Osteoblast (primary cell): ENCODE results near the gene DAPK1. TPM values are rescaled to one million over a fixed set of nuclear protein-coding genes. Genes with fewer than 3 reads are reported as not detected.

Experiments
- DNase-seq: peaks from one replicate; pipeline ENCODE4 v3.0.0; 2011; ENCODE audit warnings: low spot score, mixed read lengths; ENCODE audit not compliant: insufficient read length; ENCODE audit errors: missing footprints
- H2AFZ ChIP-seq: 2 replicates; pipeline ENCODE4 v1.6.0; 2011; ENCODE audit warnings: mild to moderate bottlenecking, low read length
- H3K27ac ChIP-seq: 2 replicates; pipeline ENCODE4 v1.5.1; 2011; ENCODE audit warnings: mild to moderate bottlenecking, low read depth, low read length, moderate library complexity
- H3K27me3 ChIP-seq: 2 replicates; pipeline ENCODE4 v1.6.0; 2012; ENCODE audit warnings: mild to moderate bottlenecking, control low read depth, inconsistent platforms, low read length, moderate library complexity; ENCODE audit not compliant: insufficient read depth
- H3K36me3 ChIP-seq: 2 replicates; pipeline ENCODE4 v1.5.1; 2011; ENCODE audit warnings: mild to moderate bottlenecking, low read length, control low read depth, moderate library complexity; ENCODE audit not compliant: insufficient read depth
- H3K4me1 ChIP-seq: 2 replicates; pipeline ENCODE4 v1.5.1; 2011; ENCODE audit warnings: mild to moderate bottlenecking, low read length, control low read depth, moderate library complexity; ENCODE audit not compliant: insufficient read depth
- H3K4me2 ChIP-seq: 2 replicates; pipeline ENCODE4 v1.6.0; 2011; ENCODE audit warnings: mild to moderate bottlenecking, low read length; ENCODE audit not compliant: insufficient read depth
- H3K4me3 ChIP-seq: fragments of 200-600 bp; sonication (generic); 3 replicates; pipeline ENCODE4 v1.5.1; 2012; ENCODE audit warnings: mild to moderate bottlenecking, low read length, inconsistent platforms; ENCODE audit not compliant: insufficient read depth
- H3K79me2 ChIP-seq: 2 replicates; pipeline ENCODE4 v1.6.0; 2012; ENCODE audit warnings: mild to moderate bottlenecking, low read length, control low read depth, inconsistent platforms; ENCODE audit not compliant: insufficient read depth
- H3K9me3 ChIP-seq: 2 replicates; pipeline ENCODE4 v1.5.1; 2011; ENCODE audit warnings: low read depth, low read length, control low read depth
- H4K20me1 ChIP-seq: 2 replicates; pipeline ENCODE4 v1.6.0; 2012; ENCODE audit warnings: mild to moderate bottlenecking, low read length, control low read depth; ENCODE audit not compliant: insufficient read depth
- CTCF ChIP-seq: IDR thresholded peaks from 2 replicates; pipeline ENCODE4 v1.5.1; 2011; ENCODE audit warnings: mild to moderate bottlenecking, low read depth, low read length, moderate library complexity; ENCODE audit errors: extremely low read depth
- total RNA-seq: library from RNA; depleted of rRNA; stranded (reverse); fragments of >200 nt; gene quantifications from 2 replicates; pipeline ENCODE4 v1.2.3, GENCODE V29; 2012

Gene DAPK1
- total RNA-seq, 1 donor: 55.4 TPM

GRCh38 chr9:87713278-87713987 is 215.8 kb downstream of the DAPK1 start:
- no peak for TF ChIP-seq CTCF
- H3K36me3 ChIP-seq: no peaks in the 10 kb centered on the region
- H2AFZ ChIP-seq: peak overlapping the region; percentile 6
- peak overlapping the region; percentile 32 for H3K4me3 ChIP-seq
- no peaks in the 10 kb centered on the region for H3K79me2 ChIP-seq
- peak overlapping the region; percentile 77 for H3K4me2 ChIP-seq
- H4K20me1 ChIP-seq: no peaks in the 10 kb centered on the region
- DNase-seq: peak; percentile 90
- no peaks in the 10 kb centered on the region for H3K27me3 ChIP-seq
- H3K27ac ChIP-seq: peak overlapping the region; percentile 100
- H3K9me3 ChIP-seq: no peaks in the 10 kb centered on the region
- peaks cover 49% of the 10 kb centered on the region for H3K4me1 ChIP-seq

GRCh38 chr9:87713988-87714330 is 216.3 kb downstream of the DAPK1 start:
- Histone ChIP-seq H3K4me1 (peaks cover 49% of the 10 kb centered on the region), H3K4me3 (peak overlapping the region; percentile 32), H2AFZ (peak overlapping the region; percentile 6), H4K20me1 (no peaks in the 10 kb centered on the region), H3K79me2 (no peaks in the 10 kb centered on the region), H3K9me3 (no peaks in the 10 kb centered on the region), H3K27me3 (no peaks in the 10 kb centered on the region), H3K27ac (peak overlapping the region; percentile 100), H3K4me2 (peak overlapping the region; percentile 77), H3K36me3 (no peaks in the 10 kb centered on the region)
- TF ChIP-seq CTCF: no peak
- DNase-seq: peak; percentile 67

- Histone ChIP-seq H3K4me2 (peak overlapping the region; percentile 77), H3K36me3 (no peaks in the 10 kb centered on the region), H3K27ac (peak overlapping the region; percentile 100), H3K79me2 (no peaks in the 10 kb centered on the region), H3K27me3 (no peaks in the 10 kb centered on the region), H2AFZ (no peak overlapping the region), H3K4me1 (peaks cover 49% of the 10 kb centered on the region), H3K4me3 (peak overlapping the region; percentile 25), H4K20me1 (no peaks in the 10 kb centered on the region), H3K9me3 (no peaks in the 10 kb centered on the region)
- DNase-seq: peak; percentile 71
- TF ChIP-seq CTCF: no peak
Observed at GRCh38 chr9:87714819-87715218, 217.2 kb downstream of the DAPK1 start.

- Histone ChIP-seq H3K27me3 (no peaks in the 10 kb centered on the region), H2AFZ (no peak overlapping the region), H3K4me1 (peaks cover 47% of the 10 kb centered on the region), H3K36me3 (no peaks in the 10 kb centered on the region), H4K20me1 (no peaks in the 10 kb centered on the region), H3K4me3 (no peak overlapping the region), H3K79me2 (no peaks in the 10 kb centered on the region), H3K27ac (peak overlapping the region; percentile 100), H3K9me3 (no peaks in the 10 kb centered on the region), H3K4me2 (no peak overlapping the region)
- no peak for DNase-seq
- TF ChIP-seq CTCF: no peak
Observed at GRCh38 chr9:87716141-87716540, 218.5 kb downstream of the DAPK1 start.
